Measurements from ENCODE around the gene CNTNAP2.

Gene CNTNAP2

GRCh38 chr7:148276314-148277041 lies 2159.9 kb downstream of the CNTNAP2 start:
- H4K5ac ChIP-seq (ENCODE audit: low read length) = no peak overlapping the region
- H3K23ac ChIP-seq (ENCODE audit: low read length) = no peak overlapping the region
- no peak overlapping the region for H3K4ac ChIP-seq (ENCODE audit: low read depth, low read length)
- no peaks in the 10 kb centered on the region for H3K36me3 ChIP-seq (ENCODE audit: control insufficient read depth, insufficient read depth, low read length)
- no peak overlapping the region for H3K9ac ChIP-seq (ENCODE audit: low read length)
- no peak overlapping the region for H4K8ac ChIP-seq (ENCODE audit: low read depth, low read length)
- no peak for DNase-seq
- H3K4me1 ChIP-seq (ENCODE audit: control insufficient read depth, low read depth, low read length) = no peaks in the 10 kb centered on the region
- H3K4me2 ChIP-seq (ENCODE audit: low read length) = no peak overlapping the region
- H3K27ac ChIP-seq (ENCODE audit: low read depth, low read length) = no peak overlapping the region
- no peaks in the 10 kb centered on the region for H3K79me1 ChIP-seq (ENCODE audit: low read length)
- H3K4me3 ChIP-seq (ENCODE audit: low read length) = no peak overlapping the region
- H2AK5ac ChIP-seq (ENCODE audit: low read length) = no peak overlapping the region
- no peak overlapping the region for H3K18ac ChIP-seq (ENCODE audit: low read length)
- H2BK120ac ChIP-seq (ENCODE audit: low read depth, low read length) = no peak overlapping the region
- H3K79me2 ChIP-seq (ENCODE audit: control insufficient read depth, insufficient read depth, low read length) = no peaks in the 10 kb centered on the region
- WGBS (ENCODE audit: extremely low coverage, insufficient coverage, low lambda C conversion rate) = no CpG with 5 or more reads among the region's 11 CpGs
- no peak overlapping the region for H2BK15ac ChIP-seq (replicated peaks; ENCODE audit: low read depth)
- no peak overlapping the region for H3K56ac ChIP-seq (ENCODE audit: low read length)
- H3K27me3 ChIP-seq (ENCODE audit: insufficient read depth, low read length, poor library complexity) = no peaks in the 10 kb centered on the region
- no peak overlapping the region for H2BK5ac ChIP-seq (ENCODE audit: low read length)

- no peak overlapping the region for H2BK15ac ChIP-seq (replicated peaks; ENCODE audit: low read depth)
- H2BK120ac ChIP-seq (ENCODE audit: low read depth, low read length) = no peak overlapping the region
- no peak overlapping the region for H4K8ac ChIP-seq (ENCODE audit: low read depth, low read length)
- no peak overlapping the region for H3K27ac ChIP-seq (ENCODE audit: low read depth, low read length)
- WGBS (ENCODE audit: extremely low coverage, insufficient coverage, low lambda C conversion rate) = no CpG with 5 or more reads among the region's 11 CpGs
- H3K79me1 ChIP-seq (ENCODE audit: low read length) = no peaks in the 10 kb centered on the region
- no peak overlapping the region for H3K4me2 ChIP-seq (ENCODE audit: low read length)
- no peak overlapping the region for H2AK5ac ChIP-seq (ENCODE audit: low read length)
- H3K9ac ChIP-seq (ENCODE audit: low read length) = no peak overlapping the region
- no peak overlapping the region for H3K4ac ChIP-seq (ENCODE audit: low read depth, low read length)
- no peak overlapping the region for H2BK5ac ChIP-seq (ENCODE audit: low read length)
- H3K79me2 ChIP-seq (ENCODE audit: control insufficient read depth, insufficient read depth, low read length) = no peaks in the 10 kb centered on the region
- H3K27me3 ChIP-seq (ENCODE audit: insufficient read depth, low read length, poor library complexity) = no peaks in the 10 kb centered on the region
- H3K18ac ChIP-seq (ENCODE audit: low read length) = no peak overlapping the region
- H3K4me1 ChIP-seq (ENCODE audit: control insufficient read depth, low read depth, low read length) = no peaks in the 10 kb centered on the region
- H3K23ac ChIP-seq (ENCODE audit: low read length) = no peak overlapping the region
- no peak overlapping the region for H3K56ac ChIP-seq (ENCODE audit: low read length)
- H3K36me3 ChIP-seq (ENCODE audit: control insufficient read depth, insufficient read depth, low read length) = no peaks in the 10 kb centered on the region
- no peak overlapping the region for H3K4me3 ChIP-seq (ENCODE audit: low read length)
- no peak for DNase-seq
- H4K5ac ChIP-seq (ENCODE audit: low read length) = no peak overlapping the region
Observed at GRCh38 chr7:148277042-148277660, 2160.6 kb downstream of the CNTNAP2 start.

DNA sequence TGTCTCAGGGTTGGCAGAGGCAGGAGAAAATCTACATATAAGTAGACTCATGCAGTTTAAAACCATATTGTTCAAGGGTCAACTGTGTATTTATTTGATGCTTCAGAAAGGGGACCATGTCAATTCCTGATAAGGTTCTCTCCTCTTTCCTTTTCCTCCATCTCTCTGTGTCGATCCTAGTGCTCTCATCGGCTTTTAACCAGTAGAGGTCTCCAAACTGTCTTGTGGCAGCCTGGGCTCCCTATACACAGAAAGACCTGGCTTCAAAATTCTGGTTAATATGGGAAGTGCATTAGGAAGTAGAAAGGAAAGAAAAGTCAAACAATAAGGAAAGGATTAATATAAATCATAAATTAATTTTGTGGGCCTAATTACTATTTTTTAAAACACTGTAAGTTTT lies 2169.5 kb downstream of the CNTNAP2 start:
- H3K9ac ChIP-seq (ENCODE audit: low read length) = no peak overlapping the region
- H3K56ac ChIP-seq (ENCODE audit: low read length) = no peak overlapping the region
- no peak overlapping the region for H4K8ac ChIP-seq (ENCODE audit: low read depth, low read length)
- H3K18ac ChIP-seq (ENCODE audit: low read length) = no peak overlapping the region
- no peaks in the 10 kb centered on the region for H3K4me1 ChIP-seq (ENCODE audit: control insufficient read depth, low read depth, low read length)
- H3K27ac ChIP-seq (ENCODE audit: low read depth, low read length) = no peak overlapping the region
- WGBS (ENCODE audit: extremely low coverage, insufficient coverage, low lambda C conversion rate) = no CpG with 5 or more reads among the region's 2 CpGs
- no peaks in the 10 kb centered on the region for H3K27me3 ChIP-seq (ENCODE audit: insufficient read depth, low read length, poor library complexity)
- no peaks in the 10 kb centered on the region for H3K79me1 ChIP-seq (ENCODE audit: low read length)
- no peak overlapping the region for H3K4me3 ChIP-seq (ENCODE audit: low read length)
- H2AK5ac ChIP-seq (ENCODE audit: low read length) = no peak overlapping the region
- no peaks in the 10 kb centered on the region for H3K79me2 ChIP-seq (ENCODE audit: control insufficient read depth, insufficient read depth, low read length)
- H2BK15ac ChIP-seq (replicated peaks; ENCODE audit: low read depth) = no peak overlapping the region
- no peak overlapping the region for H3K4me2 ChIP-seq (ENCODE audit: low read length)
- no peak overlapping the region for H3K4ac ChIP-seq (ENCODE audit: low read depth, low read length)
- peak; percentile 73 for DNase-seq
- no peak overlapping the region for H4K5ac ChIP-seq (ENCODE audit: low read length)
- H3K23ac ChIP-seq (ENCODE audit: low read length) = no peak overlapping the region
- no peak overlapping the region for H2BK120ac ChIP-seq (ENCODE audit: low read depth, low read length)
- H3K36me3 ChIP-seq (ENCODE audit: control insufficient read depth, insufficient read depth, low read length) = no peaks in the 10 kb centered on the region
- H2BK5ac ChIP-seq (ENCODE audit: low read length) = no peak overlapping the region

- H2BK5ac ChIP-seq (ENCODE audit: low read length) = no peak overlapping the region
- H3K27me3 ChIP-seq (ENCODE audit: insufficient read depth, low read length, poor library complexity) = no peaks in the 10 kb centered on the region
Observed at GRCh38 chr7:148287538-148287937, 2170.9 kb downstream of the CNTNAP2 start.

GRCh38 chr7:148288592-148289151 lies 2172.1 kb downstream of the CNTNAP2 start:
- H3K79me2 ChIP-seq (ENCODE audit: control insufficient read depth, insufficient read depth, low read length) = no peaks in the 10 kb centered on the region
- no peak overlapping the region for H3K4me3 ChIP-seq (ENCODE audit: low read length)
- no peak overlapping the region for H3K23ac ChIP-seq (ENCODE audit: low read length)
- no peak overlapping the region for H3K4me2 ChIP-seq (ENCODE audit: low read length)
- no peaks in the 10 kb centered on the region for H3K4me1 ChIP-seq (ENCODE audit: control insufficient read depth, low read depth, low read length)
- H2BK15ac ChIP-seq (replicated peaks; ENCODE audit: low read depth) = no peak overlapping the region
- H2BK120ac ChIP-seq (ENCODE audit: low read depth, low read length) = no peak overlapping the region
- H3K79me1 ChIP-seq (ENCODE audit: low read length) = no peaks in the 10 kb centered on the region
- no peak overlapping the region for H2AK5ac ChIP-seq (ENCODE audit: low read length)
- H2BK5ac ChIP-seq (ENCODE audit: low read length) = no peak overlapping the region
- H4K5ac ChIP-seq (ENCODE audit: low read length) = no peak overlapping the region
- no peak overlapping the region for H3K18ac ChIP-seq (ENCODE audit: low read length)
- no peaks in the 10 kb centered on the region for H3K27me3 ChIP-seq (ENCODE audit: insufficient read depth, low read length, poor library complexity)
- no peak overlapping the region for H4K8ac ChIP-seq (ENCODE audit: low read depth, low read length)
- no CpG with 5 or more reads among the region's 1 CpG for WGBS (ENCODE audit: extremely low coverage, insufficient coverage, low lambda C conversion rate)
- no peak overlapping the region for H3K9ac ChIP-seq (ENCODE audit: low read length)
- no peak overlapping the region for H3K56ac ChIP-seq (ENCODE audit: low read length)
- H3K36me3 ChIP-seq (ENCODE audit: control insufficient read depth, insufficient read depth, low read length) = no peaks in the 10 kb centered on the region
- no peak overlapping the region for H3K27ac ChIP-seq (ENCODE audit: low read depth, low read length)
- DNase-seq = no peak
- no peak overlapping the region for H3K4ac ChIP-seq (ENCODE audit: low read depth, low read length)

More at GRCh38 chr7:148287538-148287937, 2170.9 kb downstream of the CNTNAP2 start:
- Histone ChIP-seq H4K5ac (ENCODE audit: low read length) (no peak overlapping the region), H3K4me2 (ENCODE audit: low read length) (no peak overlapping the region), H3K4me3 (ENCODE audit: low read length) (no peak overlapping the region), H3K4me1 (ENCODE audit: control insufficient read depth, low read depth, low read length) (no peaks in the 10 kb centered on the region), H3K9ac (ENCODE audit: low read length) (no peak overlapping the region), H3K27ac (ENCODE audit: low read depth, low read length) (no peak overlapping the region), H3K79me2 (ENCODE audit: control insufficient read depth, insufficient read depth, low read length) (no peaks in the 10 kb centered on the region), H3K36me3 (ENCODE audit: control insufficient read depth, insufficient read depth, low read length) (no peaks in the 10 kb centered on the region), H2AK5ac (ENCODE audit: low read length) (no peak overlapping the region), H3K23ac (ENCODE audit: low read length) (no peak overlapping the region), H3K4ac (ENCODE audit: low read depth, low read length) (no peak overlapping the region), H3K56ac (ENCODE audit: low read length) (no peak overlapping the region), H3K79me1 (ENCODE audit: low read length) (no peaks in the 10 kb centered on the region), H3K18ac (ENCODE audit: low read length) (no peak overlapping the region), H2BK15ac (replicated peaks; ENCODE audit: low read depth) (no peak overlapping the region), H4K8ac (ENCODE audit: low read depth, low read length) (no peak overlapping the region), H2BK120ac (ENCODE audit: low read depth, low read length) (no peak overlapping the region)
- no peak for DNase-seq
- no CpG with 5 or more reads among the region's 2 CpGs for WGBS (ENCODE audit: extremely low coverage, insufficient coverage, low lambda C conversion rate)
